HG02759 (cell line): ENCODE data around the gene DEPP1.
A peak's percentile ranks its signal among the peaks of the same experiment; 100 is the strongest.

ENCODE experiments used
- ATAC-seq: cut with Tn5 transposase; IDR thresholded peaks from one replicate; pipeline ENCODE4 v1.9.1; 2021; ENCODE audit warnings: mild to moderate bottlenecking, moderate library complexity; ENCODE audit not compliant: unreplicated experiment

DEPP1 gene

DNA sequence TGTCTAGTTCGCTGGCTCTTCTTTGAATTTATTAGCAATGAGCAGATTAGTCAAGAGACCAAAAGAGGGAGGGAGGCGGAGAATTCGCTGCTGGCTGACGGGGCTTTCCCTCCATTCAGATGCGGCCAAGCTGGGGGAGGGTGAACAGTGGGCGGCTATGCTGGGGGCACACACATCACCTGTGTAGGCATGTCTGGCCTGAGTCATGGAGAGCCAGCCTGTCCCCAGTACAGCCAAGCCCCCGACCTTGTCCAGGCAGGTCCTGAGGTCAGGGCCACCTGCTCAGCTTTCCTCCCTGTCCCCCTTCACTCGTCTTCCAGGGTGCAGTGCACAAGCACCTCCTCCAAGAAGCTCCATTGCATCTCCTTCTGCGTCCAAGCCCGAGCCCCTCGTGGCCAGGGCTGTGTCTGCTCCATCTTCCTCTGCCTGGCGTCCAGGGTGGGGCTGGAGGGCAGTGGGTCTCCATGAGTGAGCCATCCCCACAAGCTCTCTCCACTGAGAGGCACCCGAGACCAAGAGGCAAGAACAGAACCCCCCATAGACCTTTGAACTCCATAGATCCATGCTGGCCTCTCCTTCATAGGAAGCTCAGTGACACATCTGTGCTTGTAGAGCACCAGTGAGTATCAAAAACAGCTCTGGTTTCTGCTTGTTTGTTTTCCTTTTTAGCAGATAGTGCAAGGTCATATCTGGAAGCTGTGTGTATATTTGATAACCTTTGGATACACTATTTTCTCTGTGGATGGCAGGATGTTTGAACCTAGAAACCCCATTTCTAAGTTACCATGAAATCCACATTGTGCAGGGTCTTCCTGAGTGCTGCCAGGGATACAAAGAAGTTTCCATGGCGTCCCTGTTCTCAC, 1.9 kb upstream of the DEPP1 start:
- ATAC-seq: no peak

DNA sequence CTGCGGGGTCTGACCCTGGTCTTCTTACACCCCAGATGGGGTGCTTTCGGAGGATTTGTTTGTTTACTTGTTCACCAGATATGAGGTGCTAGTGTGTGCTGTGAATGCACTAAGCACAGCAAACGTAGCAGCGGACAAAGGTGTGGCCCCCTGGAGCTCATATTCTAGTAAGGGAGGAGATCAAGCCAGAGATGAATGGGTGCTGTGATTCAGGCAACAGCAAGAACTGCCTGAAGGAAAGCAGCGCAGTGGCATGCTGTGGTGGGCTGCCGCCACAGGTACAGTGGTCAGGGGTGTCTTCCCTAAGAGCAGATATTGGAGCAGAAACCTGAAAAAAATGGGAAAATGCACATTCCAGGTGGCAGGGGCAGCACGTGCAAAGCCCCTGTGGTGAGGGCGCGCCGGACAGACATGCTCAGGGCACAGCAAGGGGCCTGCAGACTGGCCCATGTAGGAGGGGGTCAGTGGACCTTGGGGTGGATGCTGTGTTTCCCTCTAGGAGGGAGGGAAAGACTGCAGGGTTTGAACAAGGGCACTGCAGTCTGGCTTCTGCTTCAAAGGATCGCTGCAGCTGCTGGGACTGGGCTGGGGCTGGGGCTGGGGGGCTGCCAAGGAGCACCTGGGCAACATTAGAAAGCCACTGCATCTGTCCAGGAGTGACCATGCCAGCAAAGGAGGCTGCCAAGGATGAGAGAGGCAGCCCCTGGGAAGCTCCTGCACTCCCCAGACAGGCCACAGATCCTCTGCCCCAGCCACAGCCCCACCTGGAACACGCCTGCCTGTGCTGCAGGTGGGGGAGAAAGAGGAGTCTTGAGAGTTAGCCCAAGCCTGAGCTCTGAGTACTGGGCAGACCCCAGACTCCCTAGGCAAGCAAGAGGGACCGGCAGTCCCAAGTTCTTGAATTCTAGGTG, 927 bp upstream of the DEPP1 start:
- ATAC-seq: no peak

DNA sequence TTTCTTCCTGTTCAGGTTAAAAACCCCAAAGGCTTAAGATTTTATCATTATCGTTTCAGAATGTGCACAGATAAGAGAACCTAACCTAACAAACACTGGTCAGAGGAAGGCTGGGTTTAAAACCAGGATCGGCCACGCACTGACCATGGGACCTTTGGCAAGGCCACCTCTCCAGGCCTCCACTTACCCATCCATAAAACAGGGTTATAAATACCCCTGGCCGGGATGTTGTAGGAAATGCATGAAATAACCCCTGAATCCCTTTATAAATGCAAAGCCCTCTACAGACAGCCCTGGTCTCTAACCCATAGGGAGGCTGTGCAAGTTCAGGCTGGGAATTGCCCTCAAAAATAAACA, 418 bp downstream of the DEPP1 start:
- no peak for ATAC-seq

DNA sequence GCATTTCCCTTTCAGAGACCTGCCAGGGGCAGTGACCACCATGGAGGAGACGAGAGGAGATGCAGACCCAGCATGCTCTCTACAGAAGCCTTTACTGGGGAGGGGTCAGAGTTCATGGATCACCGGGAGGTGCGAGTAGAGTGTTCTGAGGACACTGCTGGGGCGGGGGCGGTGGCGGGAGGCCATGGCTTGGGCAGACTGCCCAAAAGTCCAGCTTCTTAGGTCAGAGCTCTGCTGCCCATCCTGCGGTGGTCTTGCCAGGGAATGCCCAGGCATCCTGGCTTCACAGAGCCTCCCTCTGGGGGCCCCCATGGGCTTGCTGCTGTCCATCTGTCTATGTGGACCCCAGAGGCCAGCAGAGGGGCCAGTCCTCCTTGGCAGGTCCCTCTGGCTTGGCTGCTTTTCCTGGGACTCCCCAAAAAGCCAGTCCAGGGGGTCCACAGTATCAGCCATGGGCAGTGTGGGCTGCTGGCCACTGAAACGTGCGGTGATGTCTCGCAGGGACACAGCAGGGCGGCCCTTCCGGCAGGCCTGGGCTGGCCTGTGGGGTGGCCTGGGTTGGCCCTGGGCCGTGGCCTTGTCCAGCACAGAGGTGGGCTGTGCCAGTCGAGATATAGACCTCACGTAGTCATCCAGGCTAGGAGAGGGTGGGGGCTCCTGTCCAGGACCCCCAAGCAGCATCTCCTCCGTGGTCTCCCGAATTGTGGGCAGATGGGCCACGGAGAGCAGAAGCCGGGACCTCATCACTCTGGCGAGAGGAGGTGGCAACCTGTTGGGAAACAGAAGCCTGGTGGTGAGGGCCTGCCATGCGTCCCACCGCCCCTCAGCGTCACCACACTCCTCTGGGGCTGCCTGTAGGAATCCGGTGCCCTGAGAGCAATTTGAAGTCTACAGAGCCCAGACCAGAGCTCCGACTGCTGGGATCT, 1.1 kb downstream of the DEPP1 start:
- ATAC-seq: no peak

DNA sequence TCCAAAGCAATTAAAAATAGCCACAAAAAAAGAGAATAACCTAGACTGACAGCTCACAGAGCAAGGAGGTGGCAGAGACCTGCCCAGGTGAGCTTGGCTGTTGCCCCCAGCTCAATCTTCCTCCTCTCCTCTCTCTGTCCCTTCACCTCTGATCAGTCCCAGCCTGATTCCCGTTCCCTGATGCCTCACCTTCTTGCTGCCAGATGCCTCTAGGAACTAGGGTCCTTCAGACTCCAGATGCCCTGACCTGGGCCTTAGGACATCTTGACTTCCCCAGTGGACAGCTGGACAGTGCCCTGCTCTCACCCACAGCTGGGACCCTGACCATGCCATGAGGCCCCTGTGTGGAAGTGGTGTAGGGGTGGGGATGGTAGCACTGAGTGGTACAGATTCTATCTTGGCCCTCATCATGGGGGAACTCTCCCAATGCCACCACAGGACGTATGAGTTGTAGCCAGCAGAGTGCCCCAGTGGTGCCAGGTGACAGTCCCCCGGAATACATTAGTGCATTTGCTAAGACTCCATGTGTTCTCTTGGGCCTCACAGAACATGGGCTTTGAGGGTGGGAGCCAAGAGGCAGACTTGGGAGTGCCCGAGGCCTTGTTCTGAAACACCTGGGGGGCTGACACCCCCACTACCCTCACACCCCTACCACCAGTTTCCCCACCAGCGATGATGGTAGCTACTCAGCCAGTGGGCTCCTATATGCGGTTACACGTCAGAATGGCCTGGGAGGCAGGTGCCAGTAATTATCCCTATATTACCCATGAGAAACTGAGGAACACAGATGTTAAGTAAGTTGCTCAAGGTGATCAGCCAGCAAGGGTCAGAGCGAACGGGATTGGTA, 2.0 kb downstream of the DEPP1 start:
- ATAC-seq: no peak

DNA sequence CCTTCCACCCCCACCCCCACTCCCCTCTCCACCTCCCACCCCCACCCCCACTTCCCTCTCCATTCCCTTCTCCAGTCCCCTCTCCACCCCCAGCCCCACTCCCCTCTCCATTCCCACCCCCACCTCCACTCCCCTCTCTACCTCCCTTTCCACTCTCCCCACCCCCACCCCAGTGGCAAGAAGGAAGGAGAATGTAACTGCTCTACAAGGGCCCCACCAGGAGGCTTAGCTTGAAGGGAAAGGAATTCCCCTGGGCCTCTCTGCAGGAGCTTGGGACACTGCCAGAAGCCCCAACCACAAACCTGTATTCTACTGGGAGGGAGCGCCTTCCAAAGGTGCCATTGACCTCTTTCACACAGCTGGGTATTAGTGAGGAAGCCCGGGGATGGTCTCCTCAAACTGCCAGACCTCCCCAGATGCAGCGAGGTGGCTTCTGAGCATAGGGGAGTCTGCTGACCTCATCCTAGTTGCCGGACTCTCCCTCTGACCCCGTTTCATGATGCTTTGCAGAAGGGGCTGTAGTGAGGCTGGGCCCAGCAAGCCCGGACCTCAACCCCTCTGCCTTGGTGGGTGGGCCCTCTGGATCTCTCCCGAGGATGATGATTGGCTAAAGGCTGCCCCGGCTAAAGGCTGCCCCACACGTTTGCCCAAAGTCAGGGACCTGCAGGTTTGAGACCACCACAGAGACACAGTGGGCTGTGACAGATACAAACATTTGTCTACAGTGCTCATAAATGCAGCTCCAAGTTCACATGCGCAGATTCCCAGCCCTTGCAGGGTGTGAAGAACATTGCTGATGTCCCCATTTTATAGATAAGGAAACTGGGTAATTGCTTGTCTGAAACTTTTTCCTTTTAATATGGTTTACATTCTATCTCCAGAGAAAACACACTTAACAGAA, 2.9 kb downstream of the DEPP1 start:
- ATAC-seq: no peak

DNA sequence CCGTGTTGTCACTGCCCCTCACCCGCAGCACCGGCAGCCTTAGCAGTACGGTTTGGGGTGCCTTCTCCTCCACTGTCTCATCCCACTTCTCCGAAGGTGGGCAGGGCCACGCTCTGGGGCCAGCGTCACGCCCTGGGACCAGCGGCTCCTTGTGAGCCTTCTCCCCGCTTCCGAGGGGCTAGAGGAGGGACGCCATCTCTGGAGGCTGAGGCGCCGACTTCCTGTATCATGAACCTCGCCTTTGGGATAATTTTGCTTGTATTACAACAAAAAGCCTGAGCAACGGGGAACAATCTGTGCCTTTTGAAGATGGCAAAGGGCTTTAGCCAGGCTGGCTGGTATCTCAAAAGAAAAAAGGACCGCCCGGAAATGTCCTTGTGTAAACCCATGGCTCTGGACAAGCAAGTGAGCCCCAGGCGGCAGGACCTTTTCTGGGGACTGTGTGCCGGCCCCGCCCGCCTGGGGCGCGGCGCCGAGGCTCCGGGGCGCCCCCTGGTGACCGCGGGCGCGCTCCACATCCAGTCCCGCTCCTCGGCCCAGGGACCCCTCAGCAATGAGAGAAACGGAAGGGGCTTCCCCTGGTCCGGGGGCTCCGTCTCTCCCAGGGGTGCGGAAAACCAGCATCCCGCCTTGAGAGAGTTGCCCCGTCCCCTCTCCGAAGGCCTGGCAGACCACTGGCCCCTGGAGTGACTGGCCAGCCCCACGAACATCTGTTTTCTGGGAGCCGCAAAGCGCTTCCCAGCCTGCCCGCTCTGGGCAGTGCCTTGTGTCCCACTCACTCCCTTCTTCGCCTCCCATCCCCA, 3.8 kb downstream of the DEPP1 start:
- peak; percentile 75 for ATAC-seq

DNA sequence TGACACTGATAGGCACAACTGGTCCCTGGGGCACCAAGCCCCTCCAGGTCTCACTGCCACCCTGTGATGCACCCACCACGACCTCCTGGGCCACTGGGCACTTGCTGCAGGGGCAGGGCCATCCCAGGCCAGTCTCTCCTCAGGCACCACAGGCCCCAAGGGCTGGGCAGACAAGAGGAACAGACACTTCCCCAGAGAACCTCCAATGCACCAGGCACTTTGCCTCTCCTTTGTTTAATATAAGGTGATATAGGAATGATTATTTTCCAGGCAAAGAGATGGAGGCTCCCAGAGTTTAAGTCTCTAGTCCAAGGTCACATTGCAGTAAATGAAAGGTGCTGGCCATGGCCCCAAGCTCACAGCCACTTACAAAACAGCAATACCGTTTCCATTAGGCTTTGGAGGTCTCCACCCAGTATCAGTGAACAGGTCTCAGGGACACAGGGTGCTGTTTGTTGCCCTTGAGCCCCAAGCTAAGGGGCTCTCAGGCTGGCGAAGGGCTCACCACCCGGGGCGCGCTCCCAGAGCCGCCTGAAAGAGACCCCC, 4.5 kb downstream of the DEPP1 start:
- ATAC-seq: peak; percentile 2

DNA sequence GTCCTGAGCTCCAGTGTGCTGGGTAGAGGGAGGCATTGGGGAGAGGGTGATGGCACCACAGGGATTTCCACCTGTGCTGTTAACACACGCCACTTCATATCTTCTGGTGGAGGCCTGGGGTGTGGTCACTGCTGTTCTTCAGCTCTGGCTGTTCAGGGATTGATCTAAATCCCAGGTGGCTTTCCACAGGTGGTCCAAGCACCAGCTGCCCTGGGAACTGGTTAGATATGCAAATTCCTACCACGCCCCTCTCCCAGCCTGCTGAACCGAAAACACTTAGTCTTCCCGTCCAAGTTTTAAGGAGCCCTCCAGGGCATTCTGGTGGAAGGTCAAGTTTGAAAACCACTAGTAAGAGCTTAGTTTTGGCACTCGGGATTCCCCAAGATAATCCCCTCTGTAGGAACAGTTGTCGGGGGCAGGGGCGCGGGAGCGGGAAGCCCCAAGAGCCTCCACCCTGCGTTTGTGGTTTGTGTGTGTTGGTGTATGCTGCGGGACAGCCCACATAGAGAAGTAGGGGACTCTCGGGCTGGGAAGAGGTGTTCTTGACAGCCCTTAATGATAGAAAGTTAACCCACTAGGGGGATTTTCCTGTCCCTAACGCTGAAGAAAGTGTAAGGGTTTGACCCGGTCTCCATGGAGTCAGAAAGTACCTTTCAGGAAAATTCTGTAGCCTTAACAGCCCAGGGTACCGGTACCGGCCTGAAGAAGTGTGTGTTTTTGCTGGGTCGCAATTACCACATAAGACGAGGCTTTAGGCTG, 5.1 kb downstream of the DEPP1 start:
- ATAC-seq: peak; percentile 39

- no peak for ATAC-seq
Measured at GRCh38 chr10:44972874-44973306, 5.7 kb downstream of the DEPP1 start.

DNA sequence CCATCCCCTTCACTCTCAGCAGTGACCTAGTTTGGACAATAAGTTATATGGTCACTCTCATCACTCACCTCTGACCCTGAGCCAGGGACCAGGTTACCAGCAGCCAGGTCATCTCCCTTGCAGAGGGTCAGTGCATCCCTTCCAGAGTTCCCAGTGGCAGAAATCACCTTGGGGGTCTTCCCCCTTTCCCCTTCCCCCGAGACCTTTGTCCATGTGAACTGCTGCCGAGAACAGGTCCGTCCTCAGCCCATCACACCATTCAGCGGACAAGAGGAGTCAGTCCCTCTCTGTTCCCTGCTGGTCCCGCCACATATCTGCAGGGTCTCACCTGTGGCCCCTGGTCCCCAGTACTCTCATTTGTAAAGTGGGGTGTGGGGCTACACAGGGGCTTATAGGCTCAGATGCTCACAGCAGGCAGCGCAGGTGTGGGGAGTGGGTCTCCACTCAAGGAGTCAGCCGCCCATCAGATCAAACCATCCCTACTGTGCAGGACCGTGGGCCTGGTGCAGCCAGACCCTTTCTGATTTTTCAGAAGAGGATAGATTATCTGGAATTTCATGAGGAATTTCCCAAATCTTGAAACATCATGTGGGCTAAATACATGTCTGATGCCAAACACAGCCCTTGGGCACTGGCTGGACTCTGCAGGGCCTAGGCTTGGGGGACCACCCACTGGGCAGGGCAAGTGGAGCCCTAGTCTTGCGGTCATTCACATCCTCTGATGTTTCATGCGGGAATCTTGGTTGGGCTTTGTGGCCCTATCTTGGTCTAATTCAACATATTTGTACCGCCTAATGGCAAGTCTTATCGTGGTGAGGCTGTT, 6.5 kb downstream of the DEPP1 start:
- ATAC-seq: no peak

DNA sequence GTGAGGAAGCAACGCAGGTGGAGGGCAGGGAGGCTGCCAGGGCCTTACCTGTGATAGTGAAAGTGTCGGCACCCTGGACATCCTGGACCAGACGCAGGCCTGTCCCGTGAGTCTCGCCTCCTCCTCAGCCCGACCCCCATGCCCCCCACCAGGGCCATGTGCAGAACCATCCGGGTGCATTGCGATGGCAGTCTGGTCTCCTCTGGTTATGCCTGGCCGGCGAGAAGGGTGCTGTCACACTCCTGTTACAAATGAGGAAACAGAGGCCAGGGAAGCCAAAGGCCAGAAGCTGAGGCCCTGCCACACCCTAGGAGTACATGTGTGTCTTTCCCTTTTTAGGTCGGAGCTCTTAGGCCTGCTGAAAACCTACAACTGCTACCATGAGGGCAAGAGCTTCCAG, 7.2 kb downstream of the DEPP1 start:
- ATAC-seq: no peak

DNA sequence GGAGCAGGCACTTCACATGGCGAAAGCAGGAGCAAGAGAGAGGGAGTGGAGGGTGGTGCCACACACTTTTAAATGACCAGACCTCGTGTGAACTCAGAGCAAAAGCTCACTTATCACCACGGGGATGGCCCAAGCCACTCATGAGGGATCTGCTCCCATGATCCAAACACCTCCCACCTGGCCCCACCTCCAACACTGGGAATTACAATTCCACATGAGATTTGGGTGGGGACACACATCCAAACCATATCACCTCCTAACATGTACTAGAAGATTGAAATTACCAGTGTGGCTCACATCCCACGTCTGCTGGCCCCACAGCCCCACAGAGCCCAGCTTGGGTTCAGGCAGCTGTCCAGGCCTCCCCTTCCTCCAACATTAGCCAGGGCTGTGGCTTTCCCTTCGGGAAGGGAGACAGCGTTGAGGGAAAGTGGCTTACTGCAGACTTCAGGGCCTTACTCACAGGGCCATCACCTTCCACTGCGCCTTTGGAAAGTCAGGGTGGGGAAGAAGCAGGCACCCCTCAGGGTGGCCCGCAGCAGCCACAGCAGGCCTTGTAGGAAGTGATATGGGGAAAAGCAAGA, 7.7 kb downstream of the DEPP1 start:
- ATAC-seq: no peak

- no peak for ATAC-seq
Measured at GRCh38 chr10:44969854-44970253, 8.8 kb downstream of the DEPP1 start.

GRCh38 chr10:44968500-44969400, 9.9 kb downstream of the DEPP1 start:
- ATAC-seq: no peak
